Subcutaneous adipose tissue (tissue), 4 donors: ENCODE data around the gene PTPRN2. TPM values are rescaled to one million over a fixed set of nuclear protein-coding genes. Genes with fewer than 3 reads are reported as not detected.

Experiments used
- total RNA-seq, 4 donors: library from RNA; depleted of rRNA; stranded (reverse); fragments of >200 nt; gene quantifications; one replicate each; pipeline ENCODE4 v1.1.0, GENCODE V29; 2016
- TF ChIP-seq, protein P1 (sequence below): fragments of 450-650 bp; IDR thresholded peaks from one replicate; pipeline ENCODE4 v1.5.1; 2016; ENCODE audit warnings: low read depth, mild to moderate bottlenecking, control low read depth, antibody characterized with exemption, moderate library complexity

The PTPRN2 gene
- total RNA-seq, 4 donors from 2014 or later = 2.0 to 4.6 (median 3.7) TPM

DNA sequence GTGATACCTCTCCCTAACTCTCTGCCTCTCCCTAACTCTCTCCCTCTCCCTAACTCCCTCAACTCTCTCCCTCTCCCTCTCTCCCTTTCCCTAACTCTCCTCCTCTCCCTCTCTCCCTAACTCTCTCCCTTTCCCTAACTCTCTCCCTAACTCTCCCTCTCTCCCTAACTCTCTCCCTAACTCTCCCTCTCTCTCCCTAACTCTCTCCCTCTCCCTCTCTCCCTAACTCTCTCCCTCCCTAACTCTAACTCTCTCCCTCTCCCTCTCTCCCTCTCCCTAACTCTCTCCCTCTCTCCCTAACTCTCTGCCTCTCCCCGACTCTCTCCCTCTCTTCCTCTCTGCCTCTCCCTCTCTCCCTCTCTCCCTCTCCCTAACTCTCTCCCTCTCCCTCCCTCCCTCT lies 2.0 kb upstream of the PTPRN2 start:
- TF ChIP-seq, protein P1, sequence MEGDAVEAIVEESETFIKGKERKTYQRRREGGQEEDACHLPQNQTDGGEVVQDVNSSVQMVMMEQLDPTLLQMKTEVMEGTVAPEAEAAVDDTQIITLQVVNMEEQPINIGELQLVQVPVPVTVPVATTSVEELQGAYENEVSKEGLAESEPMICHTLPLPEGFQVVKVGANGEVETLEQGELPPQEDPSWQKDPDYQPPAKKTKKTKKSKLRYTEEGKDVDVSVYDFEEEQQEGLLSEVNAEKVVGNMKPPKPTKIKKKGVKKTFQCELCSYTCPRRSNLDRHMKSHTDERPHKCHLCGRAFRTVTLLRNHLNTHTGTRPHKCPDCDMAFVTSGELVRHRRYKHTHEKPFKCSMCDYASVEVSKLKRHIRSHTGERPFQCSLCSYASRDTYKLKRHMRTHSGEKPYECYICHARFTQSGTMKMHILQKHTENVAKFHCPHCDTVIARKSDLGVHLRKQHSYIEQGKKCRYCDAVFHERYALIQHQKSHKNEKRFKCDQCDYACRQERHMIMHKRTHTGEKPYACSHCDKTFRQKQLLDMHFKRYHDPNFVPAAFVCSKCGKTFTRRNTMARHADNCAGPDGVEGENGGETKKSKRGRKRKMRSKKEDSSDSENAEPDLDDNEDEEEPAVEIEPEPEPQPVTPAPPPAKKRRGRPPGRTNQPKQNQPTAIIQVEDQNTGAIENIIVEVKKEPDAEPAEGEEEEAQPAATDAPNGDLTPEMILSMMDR = no peak

GRCh38 chr7:158588878-158589442 lies 1.3 kb upstream of the PTPRN2 start:
- TF ChIP-seq, protein P1 = no peak

- TF ChIP-seq, protein P1 = no peak
Observed at GRCh38 chr7:158588085-158588877, 658 bp upstream of the PTPRN2 start.

DNA sequence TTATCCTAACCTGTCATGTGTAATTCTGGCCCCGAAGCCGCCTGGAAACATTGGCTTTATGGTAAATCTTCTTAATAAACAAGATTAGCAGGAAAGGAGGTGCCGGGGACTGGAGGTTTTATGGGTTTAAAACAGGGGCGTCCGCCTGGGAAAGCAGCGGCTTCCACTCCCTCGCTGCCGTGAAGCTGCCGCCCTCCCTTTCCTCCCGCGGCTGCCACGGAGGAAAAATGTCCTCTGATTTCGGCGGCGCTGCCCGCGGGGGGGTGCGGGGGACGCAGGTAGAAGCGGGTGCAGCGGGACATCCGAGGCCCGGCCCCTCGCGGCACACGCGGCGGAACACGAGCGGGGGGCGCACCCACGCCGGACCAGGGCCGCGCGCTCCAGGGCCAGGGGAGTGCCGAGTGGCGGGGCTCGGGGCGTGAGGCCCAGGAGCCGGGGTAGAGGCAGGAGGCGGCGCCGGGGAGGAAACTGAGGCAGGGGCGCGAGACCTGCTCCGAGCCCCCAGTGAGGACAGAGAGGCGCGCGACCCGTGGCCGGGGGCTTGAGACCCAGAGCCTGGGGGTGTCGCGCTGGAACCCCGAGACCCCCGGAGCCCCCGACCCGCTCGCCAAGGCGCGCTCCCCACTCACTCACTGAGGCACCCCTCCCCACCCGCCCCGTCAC lies 993 bp downstream of the PTPRN2 start:
- TF ChIP-seq, protein P1 = no peak

DNA sequence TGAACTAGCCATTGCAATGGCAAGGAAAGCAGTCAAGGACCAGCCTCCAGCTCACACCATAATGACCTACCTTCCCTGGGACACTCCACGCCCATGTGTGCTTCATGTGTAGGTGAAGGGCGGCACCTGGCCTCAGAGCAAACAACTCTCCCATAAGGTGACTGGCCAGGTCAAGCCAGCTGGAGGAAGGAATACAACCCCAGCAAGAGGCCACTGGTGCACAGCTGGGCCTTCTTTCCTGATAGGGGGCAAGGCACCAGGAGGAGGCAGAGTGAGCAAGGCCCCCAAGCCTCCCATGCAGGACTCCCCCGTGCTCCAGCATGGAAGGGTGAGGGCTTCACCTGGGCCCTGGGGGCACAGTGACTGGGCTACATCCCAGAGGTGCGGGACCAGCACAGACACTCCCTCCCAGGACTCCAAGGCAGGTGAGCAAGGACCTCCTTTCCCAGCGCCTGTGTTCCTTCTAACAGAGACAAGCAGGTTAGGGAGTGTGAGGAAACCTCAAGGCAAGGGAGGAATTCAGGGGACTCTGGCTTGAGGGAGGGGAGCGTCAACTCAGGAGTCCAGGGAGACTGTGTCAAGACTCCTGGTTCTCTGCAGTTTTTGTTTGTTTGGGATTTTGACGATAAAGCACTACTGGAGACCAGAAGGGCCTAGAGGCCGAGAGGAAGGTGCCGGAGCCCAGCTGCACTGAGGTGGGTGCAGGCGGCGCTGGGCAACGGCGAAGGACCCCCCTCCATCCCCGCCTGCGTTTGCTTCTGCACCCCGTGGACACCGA lies 1.7 kb downstream of the PTPRN2 start:
- TF ChIP-seq, protein P1 = no peak

GRCh38 chr7:158584407-158584806 lies 3.2 kb downstream of the PTPRN2 start:
- TF ChIP-seq, protein P1 = no peak
